K562 (cell line): Measurements from ENCODE around the gene ZSCAN22. TPM values are rescaled to one million over a fixed set of nuclear protein-coding genes. Genes with fewer than 3 reads are reported as not detected.

Experiments used
- AFF1 ChIP-seq, 2 experiments: fragments of 450-650 bp; IDR thresholded peaks; 2 replicates each; pipeline ENCODE4 v1.6.1; 2018; ENCODE audit warnings: mild to moderate bottlenecking in 2 of 2, low read depth in 1 of 2; ENCODE audit not compliant: partially characterized antibody in 2 of 2
- CXXC5 ChIP-seq: fragments of 250-450 bp; sonication (Bioruptor Pico); IDR thresholded peaks from 2 replicates; pipeline ENCODE4 v1.8.0; 2022; ENCODE audit warnings: inconsistent platforms, mild to moderate bottlenecking, moderate library complexity
- FOS ChIP-seq: IDR thresholded peaks from 3 replicates; pipeline ENCODE4 v1.6.1; 2011; ENCODE audit not compliant: insufficient read length; ENCODE audit errors: extremely low read depth
- HNRNPL ChIP-seq: fragments of 200-400 bp; formaldehyde crosslinking; IDR thresholded peaks from 2 replicates; pipeline ENCODE4 v1.6.1; 2017; ENCODE audit warnings: low read depth, mild to moderate bottlenecking, low read length
- JUNB ChIP-seq: fragments of 450-650 bp; formaldehyde crosslinking; conservative IDR thresholded peaks from 2 replicates; pipeline ENCODE4 v1.4.0; 2020; ENCODE audit warnings: mild to moderate bottlenecking
- MEF2A ChIP-seq: IDR thresholded peaks from 2 replicates; pipeline ENCODE4 v1.6.1; 2011; ENCODE audit warnings: low read depth, mild to moderate bottlenecking, low read length, moderate library complexity; ENCODE audit not compliant: control insufficient read depth
- MTF1 ChIP-seq: fragments of 250-450 bp; sonication (Bioruptor Pico); IDR thresholded peaks from 2 replicates; pipeline ENCODE4 v1.9.0; 2021; ENCODE audit warnings: moderate library complexity, mild to moderate bottlenecking, inconsistent platforms, borderline replicate concordance
- NFYB ChIP-seq: IDR thresholded peaks from 2 replicates; pipeline ENCODE4 v1.6.1; 2011; ENCODE audit warnings: mild to moderate bottlenecking, moderate library complexity; ENCODE audit not compliant: insufficient read length; ENCODE audit errors: extremely low read depth
- PHF8 ChIP-seq: fragments of 200-600 bp; sonication (generic); IDR thresholded peaks from 2 replicates; pipeline ENCODE4 v1.6.1; 2012; ENCODE audit warnings: mixed run types, mild to moderate bottlenecking, inconsistent platforms, low read length, moderate library complexity, borderline replicate concordance
- POLR2B ChIP-seq: fragments of 450-650 bp; IDR thresholded peaks from 2 replicates; pipeline ENCODE4 v1.6.1; 2018; ENCODE audit warnings: low read depth; ENCODE audit not compliant: partially characterized antibody
- SMAD4 ChIP-seq: fragments of 250-450 bp; sonication (Bioruptor Pico); conservative IDR thresholded peaks from 2 replicates; pipeline ENCODE4 v1.8.0; 2021; ENCODE audit warnings: inconsistent platforms, mild to moderate bottlenecking, moderate library complexity
- TAF9B ChIP-seq: fragments of 450-650 bp; IDR thresholded peaks from 2 replicates; pipeline ENCODE4 v1.6.1; 2018; ENCODE audit warnings: mild to moderate bottlenecking; ENCODE audit not compliant: partially characterized antibody
- U2AF1 ChIP-seq: fragments of 200-400 bp; formaldehyde crosslinking; optimal IDR thresholded peaks from 2 replicates; pipeline ENCODE3; 2017; ENCODE audit warnings: mild to moderate bottlenecking, low read depth, low read length, moderate library complexity
- ZBTB11 ChIP-seq, 3 experiments: fragments of 200-800 bp in 1 of 3; fragments of 250-450 bp in 1 of 3; fragments of 450-650 bp in 1 of 3; sonication (Bioruptor Pico) in 1 of 3; sonication (Bioruptor generic) in 1 of 3; formaldehyde crosslinking in 1 of 3; IDR thresholded peaks; 2 replicates each; pipeline versions ENCODE4 v1.6.1 to v1.8.0; 2016 to 2022; ENCODE audit warnings: mild to moderate bottlenecking in 2 of 3, missing genetic modification characterization in 2 of 3, missing compliant biosample characterization in 1 of 3, moderate library complexity in 1 of 3
- ZKSCAN8 ChIP-seq: fragments of 200-800 bp; sonication (Bioruptor generic); IDR thresholded peaks from 2 replicates; pipeline ENCODE4 v1.6.1; 2016; ENCODE audit warnings: missing genetic modification characterization, missing compliant biosample characterization
- ZNF174 ChIP-seq: fragments of 250-450 bp; sonication (Bioruptor Pico); IDR thresholded peaks from 2 replicates; pipeline ENCODE4 v1.4.0; 2020; ENCODE audit warnings: mild to moderate bottlenecking
- ZSCAN29 ChIP-seq: fragments of 450-650 bp; IDR thresholded peaks from 2 replicates; pipeline ENCODE4 v1.6.1; 2017
- polyA plus RNA-seq, 8 experiments: library from polyadenylated mRNA; depleted of rRNA in 4 of 8; stranded (reverse) in 5 of 8; unstranded in 3 of 8; fragments of >200 nt; fragmentation: Nextera tagmentation in 2 of 8; fragmentation: Illumina TruSeq in 1 of 8; extraction: Ambion mirVana in 2 of 8; extraction: Trizol in 1 of 8; gene quantifications; 2 replicates each; pipeline versions ENCODE4 v1.2.1 to v1.2.3, GENCODE V29; 2011 to 2014; ENCODE audit warnings: inconsistent platforms in 1 of 8, missing spikeins in 1 of 8
- total RNA-seq, 7 experiments: library from RNA; depleted of rRNA in 6 of 7; stranded (reverse); fragments of >200 nt in 6 of 7; fragmentation: Illumina TruSeq in 2 of 7; extraction: Trizol in 2 of 7; gene quantifications; 2 replicates each; pipeline versions ENCODE4 v1.2.1 to v1.2.3, GENCODE V29; 2011 to 2021; ENCODE audit warnings: low replicate concordance in 1 of 7
- TF ChIP-seq, protein P1 (sequence below): fragments of 450-650 bp; IDR thresholded peaks from 2 replicates; pipeline ENCODE4 v1.6.1; 2016; ENCODE audit warnings: missing biosample characterization, missing genetic modification characterization

The ZSCAN22 gene
- total and polyA plus RNA-seq, 9 of the 15 experiments (the other 6 are each of a cell fraction or from before 2014, with no cell fraction given) = 0.98 to 5.3 (median 3.0) TPM

GRCh38 chr19:58279042-58279924 lies 47.5 kb upstream of the ZSCAN22 start (continued):
- TF ChIP-seq TAF9B = no peak
- TF ChIP-seq SMAD4 (CRISPR knock-in tag) = 0 out of 2 replicates have a peak, but pooled peaks have one; percentile 25
- peak; percentile 83 for TF ChIP-seq PHF8
- no peak for TF ChIP-seq HNRNPL
- TF ChIP-seq MEF2A = no peak
- no peak for TF ChIP-seq JUNB (CRISPR knock-in tag)
- TF ChIP-seq AFF1 (IDR thresholded peaks at IDR 0.05; ENCODE audit: low read depth in 1 of 2, partially characterized antibody in 2 of 2) = no peak
- no peak for TF ChIP-seq POLR2B
- TF ChIP-seq U2AF1 = no peak
- TF ChIP-seq, protein P1, sequence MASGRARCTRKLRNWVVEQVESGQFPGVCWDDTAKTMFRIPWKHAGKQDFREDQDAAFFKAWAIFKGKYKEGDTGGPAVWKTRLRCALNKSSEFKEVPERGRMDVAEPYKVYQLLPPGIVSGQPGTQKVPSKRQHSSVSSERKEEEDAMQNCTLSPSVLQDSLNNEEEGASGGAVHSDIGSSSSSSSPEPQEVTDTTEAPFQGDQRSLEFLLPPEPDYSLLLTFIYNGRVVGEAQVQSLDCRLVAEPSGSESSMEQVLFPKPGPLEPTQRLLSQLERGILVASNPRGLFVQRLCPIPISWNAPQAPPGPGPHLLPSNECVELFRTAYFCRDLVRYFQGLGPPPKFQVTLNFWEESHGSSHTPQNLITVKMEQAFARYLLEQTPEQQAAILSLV (tag) = no peak
- TF ChIP-seq ZKSCAN8 (CRISPR knock-in tag) = no peak
- TF ChIP-seq MTF1 = no peak
- TF ChIP-seq CXXC5 (CRISPR knock-in tag) = peak; percentile 67
- 0 out of 6 replicates have a peak, but pooled peaks of 1 of the 3 experiments have one; percentile 10 for TF ChIP-seq ZBTB11 (CRISPR knock-in tag; IDR thresholded peaks at IDR 0.05)
- no peak for TF ChIP-seq FOS
- TF ChIP-seq NFYB = no peak
- no peak for TF ChIP-seq ZSCAN29
- TF ChIP-seq ZNF174 = no peak
